HG03280 (cell line): ENCODE measurements around the gene SH3BP5.

Experiments
- ATAC-seq: cut with Tn5 transposase; IDR thresholded peaks from one replicate; pipeline ENCODE4 v1.9.1; 2021; ENCODE audit warnings: mild to moderate bottlenecking, moderate library complexity; ENCODE audit not compliant: unreplicated experiment

SH3BP5 gene

DNA sequence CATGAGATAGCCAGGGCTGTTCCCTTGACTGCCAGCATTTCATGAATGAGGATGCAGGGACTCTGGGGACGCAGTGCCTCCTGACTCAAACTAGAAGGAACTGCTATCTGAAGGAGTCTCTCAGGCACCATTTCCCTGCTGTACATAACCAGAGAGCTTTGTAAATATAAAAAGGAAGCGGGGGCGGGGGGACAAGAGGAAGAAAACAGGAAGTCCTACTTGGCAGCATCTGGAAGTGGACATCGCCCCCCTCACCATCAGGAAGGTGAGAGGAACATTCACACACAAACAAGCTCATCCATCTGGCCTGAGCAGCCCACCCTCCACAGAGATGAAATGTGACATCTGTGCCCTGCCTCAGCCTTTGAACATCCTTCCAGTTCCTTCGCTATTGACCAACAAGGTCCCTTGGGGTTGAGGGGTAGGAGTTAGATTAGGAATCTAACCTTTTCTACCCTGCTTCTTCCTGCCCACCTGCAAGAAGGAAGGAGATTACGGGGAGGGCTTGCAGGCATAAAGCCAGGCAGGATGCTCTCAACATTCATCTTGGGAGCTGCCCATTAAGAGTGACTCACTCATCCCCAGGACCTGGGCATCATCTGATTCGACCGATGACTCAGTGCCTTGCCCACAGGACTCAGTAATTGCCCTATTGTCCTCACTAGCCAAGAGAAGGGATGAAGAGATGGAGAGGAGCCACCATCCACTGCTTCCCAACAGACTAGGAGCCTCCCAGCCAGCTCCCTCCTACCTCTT, 31.9 kb downstream of the SH3BP5 start:
- no peak for ATAC-seq

GRCh38 chr3:15299036-15299435, 33.4 kb downstream of the SH3BP5 start:
- ATAC-seq = no peak

GRCh38 chr3:15298504-15298903, 33.9 kb downstream of the SH3BP5 start:
- no peak for ATAC-seq

DNA sequence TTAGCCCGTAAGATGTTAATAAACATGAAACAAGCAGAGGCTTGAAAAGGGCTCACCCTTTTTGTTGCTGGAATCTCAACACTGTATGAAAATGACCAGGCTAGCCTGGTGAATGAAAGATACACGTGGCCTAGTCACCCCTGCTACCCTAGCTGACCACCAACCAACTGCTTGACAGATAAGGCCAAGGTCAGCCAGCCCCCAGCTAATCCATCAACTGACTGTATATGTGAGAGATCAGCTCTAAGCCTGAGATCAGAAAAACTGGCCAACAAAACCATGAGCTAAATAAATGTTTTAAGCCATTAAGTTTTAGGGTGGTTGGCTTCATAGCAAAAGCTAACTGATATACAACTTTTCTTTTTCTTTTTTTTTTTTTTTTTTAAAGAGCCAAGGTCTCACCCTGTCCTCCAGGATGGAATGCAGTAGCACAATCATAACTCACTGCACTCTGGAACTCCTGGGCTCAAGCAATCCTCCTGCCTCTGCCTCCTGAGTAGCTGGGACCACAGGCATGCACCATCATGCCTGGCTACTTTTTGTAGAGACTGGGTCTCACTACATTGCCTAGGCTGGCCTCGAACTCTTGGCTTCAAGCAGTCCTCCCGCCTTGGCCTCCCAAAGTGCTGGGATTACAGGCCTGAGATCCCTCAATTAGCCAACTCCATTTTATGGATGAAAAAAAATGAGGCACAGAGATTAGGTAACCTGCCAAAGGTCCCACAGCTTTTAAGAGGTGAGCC, 34.6 kb downstream of the SH3BP5 start:
- ATAC-seq = no peak

DNA sequence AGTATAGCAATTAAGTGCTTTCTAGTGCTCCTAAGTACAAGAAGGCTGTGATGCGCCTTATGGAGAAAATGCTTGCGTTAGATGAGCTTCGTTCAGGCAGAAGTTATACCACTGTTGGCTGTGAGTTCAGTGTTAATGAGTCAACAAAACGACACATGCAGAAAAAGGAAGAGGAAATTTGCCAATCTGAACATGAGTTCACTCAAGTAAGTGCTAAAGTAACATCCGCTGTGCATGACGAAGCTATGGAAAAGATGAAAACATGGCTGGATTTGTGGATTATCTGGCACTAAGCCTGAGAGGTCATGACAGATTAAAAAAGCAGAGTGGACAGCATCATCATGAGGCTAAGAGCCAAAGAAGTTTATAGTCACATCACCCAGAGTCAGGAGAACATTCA, 36.9 kb downstream of the SH3BP5 start:
- no peak for ATAC-seq

GRCh38 chr3:15294929-15295328, 37.5 kb downstream of the SH3BP5 start:
- ATAC-seq = no peak

DNA sequence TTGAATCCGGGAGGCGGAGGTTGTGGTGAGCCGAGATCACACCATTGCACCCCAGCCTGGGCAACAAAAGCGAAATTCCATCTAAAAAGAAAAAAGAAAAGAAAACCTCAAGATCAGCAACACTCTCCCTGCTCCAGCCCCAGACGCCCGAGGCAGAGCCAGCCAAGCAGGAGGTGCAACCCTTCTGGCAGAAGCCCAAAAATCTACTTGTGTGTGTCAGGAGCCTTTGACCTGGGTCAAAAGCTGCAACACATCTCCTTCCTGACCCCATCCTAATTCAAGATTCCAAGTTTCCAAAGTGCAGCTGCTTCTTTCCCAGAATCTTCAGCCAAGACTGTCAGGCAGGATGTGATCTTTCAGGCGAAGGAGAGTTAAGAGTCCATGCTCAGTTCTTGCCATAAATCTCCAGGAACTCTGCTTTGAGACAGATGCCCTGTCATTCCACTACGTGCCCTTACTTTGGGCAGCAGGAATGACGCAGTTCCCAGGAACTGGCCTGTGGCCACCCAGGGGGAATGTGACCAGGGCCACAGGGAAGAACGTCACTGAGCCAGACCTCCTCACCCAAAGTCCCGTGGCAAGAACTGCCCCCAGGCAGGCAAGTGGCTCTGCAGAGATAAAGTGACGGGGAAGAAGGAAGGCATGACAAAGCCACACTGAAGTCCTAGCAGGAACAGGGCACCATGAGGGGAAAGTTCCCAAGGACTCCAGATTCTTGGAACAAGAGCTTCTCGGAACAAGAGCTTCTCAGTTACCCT, 39.4 kb downstream of the SH3BP5 start:
- no peak for ATAC-seq

DNA sequence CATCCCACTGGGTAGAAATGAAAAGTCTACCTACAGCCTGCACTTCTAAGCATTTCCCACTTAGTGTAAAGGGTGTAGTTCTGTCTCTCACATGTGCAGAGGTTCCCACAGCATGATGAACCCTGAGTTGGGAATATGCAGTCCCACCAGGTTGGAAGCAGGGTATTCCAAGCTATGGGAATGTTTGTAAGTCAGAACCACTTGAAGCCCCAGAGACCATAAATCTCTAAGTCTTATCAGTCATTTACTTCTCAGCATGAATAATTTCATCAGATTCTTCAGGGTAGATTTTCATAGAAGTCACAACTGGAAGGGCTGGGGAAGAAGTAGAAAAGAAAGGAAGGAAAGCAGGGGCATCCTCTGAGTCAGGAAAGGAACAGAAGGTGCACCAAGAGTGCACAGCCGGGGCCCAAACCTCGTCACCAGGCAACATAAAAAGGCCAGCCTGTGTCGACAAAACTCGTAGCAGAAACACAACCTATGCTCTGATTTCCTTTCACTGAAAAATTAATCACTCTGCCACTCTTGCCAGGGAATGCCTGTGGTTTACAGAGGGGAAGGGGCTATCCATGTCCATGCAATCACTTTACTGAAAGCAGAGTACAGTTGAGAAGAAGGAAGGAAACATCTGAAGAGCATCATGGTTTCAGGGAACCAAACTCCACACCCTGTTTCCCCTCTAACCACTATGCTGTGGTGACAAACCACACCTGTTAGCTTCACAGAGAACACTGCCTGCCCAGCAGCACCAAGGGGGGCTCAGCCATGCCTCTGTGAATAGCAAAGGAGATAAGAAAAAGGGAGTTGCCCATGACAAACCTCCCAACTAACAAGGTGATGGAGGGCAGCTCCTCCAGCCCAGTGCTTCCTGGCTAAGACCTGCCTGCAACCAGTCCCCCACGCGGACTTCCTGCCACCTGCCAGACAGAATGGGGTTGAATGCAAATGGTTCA, 40.5 kb downstream of the SH3BP5 start:
- peak; percentile 70 for ATAC-seq

- ATAC-seq = no peak
These were observed 41.6 kb downstream of the SH3BP5 start for GRCh38 chr3:15290736-15291135.

- no peak for ATAC-seq
These were observed 42.7 kb downstream of the SH3BP5 start for GRCh38 chr3:15289661-15290060.

DNA sequence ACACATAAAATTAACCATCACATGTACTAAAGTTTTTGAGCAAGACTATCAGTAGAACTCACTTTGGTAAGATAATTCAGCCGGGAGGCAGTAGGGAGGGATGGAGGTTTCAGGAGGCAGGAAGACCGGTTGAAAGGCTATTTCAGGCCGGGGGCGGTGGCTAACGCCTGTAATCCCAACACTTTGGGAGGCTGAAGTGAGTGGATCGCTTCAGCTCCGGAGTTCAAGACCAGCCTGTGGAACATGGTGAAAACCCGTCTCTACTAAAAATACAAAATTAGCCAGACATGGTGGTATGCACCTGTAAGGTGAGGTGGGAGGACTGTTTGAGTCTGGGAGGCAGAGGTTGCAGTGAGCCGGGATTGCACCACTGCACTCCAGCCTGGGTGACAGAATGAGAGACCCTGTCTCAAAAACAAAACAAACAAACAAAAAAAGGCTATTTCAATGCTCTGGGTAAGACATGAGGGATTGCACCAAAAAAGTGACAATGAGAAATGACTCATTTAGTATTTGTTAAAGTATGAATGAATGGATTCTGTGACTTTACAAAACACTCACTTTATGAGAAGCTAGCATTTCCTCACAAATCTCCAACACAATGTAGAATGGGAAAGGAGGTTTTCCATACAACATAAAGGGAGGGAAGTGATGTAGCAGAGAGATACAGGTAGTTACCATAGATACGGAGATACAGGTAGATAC, 43.9 kb downstream of the SH3BP5 start:
- ATAC-seq = no peak

- ATAC-seq = no peak
These were observed 44.6 kb downstream of the SH3BP5 start for GRCh38 chr3:15287565-15288330.

GRCh38 chr3:15286022-15286421, 46.4 kb downstream of the SH3BP5 start:
- ATAC-seq = no peak

- no peak for ATAC-seq
These were observed 48.1 kb downstream of the SH3BP5 start for GRCh38 chr3:15284121-15284889.

GRCh38 chr3:15283702-15284101, 48.7 kb downstream of the SH3BP5 start:
- no peak for ATAC-seq

DNA sequence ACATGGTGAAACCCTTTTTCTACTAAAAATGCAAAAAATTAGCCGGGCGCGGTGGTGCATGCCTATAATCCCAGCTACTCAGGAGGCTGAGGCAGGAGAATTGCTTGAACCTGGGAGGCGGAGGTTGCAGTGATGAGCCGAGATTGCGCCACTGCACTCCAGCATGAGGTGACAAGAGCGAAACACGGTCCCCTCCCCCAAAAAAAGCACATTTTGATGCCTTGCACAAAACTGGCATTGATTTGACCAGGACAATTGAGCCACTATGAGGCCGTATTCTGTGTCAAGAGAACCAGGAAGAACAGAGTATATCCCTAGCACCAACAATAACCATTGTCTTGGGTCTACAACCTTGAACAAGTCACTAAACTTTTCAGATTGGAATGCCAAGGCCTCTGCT, 50.6 kb downstream of the SH3BP5 start:
- ATAC-seq = no peak

GRCh38 chr3:15280853-15281532, 51.4 kb downstream of the SH3BP5 start:
- no peak for ATAC-seq
